GM18909 (cell line): ENCODE data around the gene CUX1.
"Not testable (repeated sequence)": the region's sequence is repeated elsewhere in the genome, so short reads cannot be mapped to it uniquely, and the experiment has no call there.

Experiments used
- ATAC-seq: cut with Tn5 transposase; IDR thresholded peaks from one replicate; pipeline ENCODE4 v1.9.1; 2021; ENCODE audit warnings: mild to moderate bottlenecking; ENCODE audit not compliant: unreplicated experiment, poor library complexity

The CUX1 gene

DNA sequence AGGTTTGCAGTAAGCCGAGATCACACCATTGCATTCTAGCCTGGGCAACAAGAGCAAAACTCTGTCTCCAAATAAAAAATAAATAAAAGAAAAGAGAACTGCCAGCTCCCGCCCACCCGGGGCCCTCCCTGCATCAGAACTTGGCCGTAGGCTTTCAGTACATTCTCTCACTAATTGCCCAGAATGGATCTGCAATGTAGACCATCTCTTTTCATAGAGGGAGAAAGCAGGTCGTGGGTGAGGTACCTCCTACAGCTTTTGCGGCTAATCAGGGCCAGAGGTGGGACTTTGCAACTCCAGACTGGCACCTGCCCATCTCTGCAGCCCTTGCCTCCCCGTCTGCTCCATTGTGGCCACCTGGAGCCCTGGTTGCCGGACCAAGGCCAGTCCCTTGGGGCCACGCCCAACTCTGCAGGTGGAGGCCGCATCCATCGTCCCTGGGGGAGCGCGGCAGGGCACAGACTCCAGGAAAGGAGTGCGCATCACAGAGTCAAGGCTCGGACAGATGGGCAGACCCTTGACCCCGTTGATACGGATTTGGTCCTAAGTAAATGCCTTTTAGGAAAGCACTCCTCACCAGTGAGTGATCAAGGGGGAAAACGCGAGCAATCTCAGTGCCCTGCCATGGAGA is 290.2 kb downstream of the CUX1 start:
- no peak for ATAC-seq

DNA sequence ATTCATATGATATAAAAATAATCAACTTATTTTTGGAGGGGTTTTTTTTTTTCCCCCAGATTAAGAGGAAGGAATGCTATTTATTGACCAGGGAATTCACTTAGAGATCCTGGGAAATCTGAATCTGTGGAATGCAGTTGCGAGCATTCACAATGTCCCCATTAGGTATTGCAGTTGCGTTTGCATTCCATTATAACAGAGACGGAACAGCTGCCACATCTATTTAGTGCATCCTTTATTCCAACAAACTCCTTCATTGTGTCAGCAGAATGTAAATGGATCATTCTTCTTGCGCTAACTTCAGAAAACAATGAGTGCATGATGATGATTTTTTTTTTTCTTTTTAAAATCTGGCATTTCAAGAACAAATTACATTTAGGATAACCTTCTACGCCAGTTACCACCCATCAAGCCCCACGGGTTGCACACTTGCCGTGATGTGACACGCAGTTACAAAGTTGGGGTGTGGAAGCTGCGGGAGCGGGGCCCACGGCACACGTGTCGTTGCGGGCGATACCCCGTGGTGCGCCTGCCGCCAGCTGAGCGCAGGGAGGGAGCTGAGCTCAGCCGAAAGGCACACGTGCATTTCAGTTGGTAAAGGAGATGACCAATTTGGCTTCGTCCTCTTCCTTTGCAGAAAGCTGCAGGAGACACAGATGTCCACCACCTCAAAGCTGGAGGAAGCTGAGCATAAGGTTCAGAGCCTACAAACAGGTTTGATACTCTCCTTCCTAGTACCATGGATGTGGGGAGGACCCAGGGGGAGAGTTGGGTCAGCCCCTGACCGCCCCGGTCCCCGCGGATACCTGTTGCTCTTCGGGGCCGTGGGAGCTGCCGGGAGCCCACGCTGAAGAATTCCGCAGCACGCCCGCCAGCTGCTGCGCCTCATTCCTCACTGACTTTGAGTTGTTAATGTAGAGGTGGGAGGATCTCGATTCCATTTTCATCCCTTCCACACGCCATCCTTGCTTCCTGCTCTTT is 293.9 kb downstream of the CUX1 start:
- no peak for ATAC-seq

DNA sequence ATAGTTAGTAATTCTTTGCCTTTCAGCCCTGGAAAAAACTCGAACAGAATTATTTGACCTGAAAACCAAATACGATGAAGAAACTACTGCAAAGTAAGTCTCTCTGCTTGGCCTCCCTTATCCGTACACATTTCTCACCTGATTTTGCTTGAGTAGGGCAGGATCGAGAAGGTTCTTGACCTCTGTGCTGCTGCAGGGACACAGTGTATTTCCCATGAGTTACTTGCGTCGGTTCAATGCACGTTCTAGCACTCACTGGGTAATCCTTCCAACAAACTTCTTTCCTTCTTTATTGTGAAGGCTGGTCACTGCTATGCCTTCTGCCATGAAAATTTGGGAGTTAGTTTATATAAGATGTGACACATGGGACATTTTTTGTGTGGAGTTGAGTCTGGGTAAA is 297.8 kb downstream of the CUX1 start:
- no peak for ATAC-seq

DNA sequence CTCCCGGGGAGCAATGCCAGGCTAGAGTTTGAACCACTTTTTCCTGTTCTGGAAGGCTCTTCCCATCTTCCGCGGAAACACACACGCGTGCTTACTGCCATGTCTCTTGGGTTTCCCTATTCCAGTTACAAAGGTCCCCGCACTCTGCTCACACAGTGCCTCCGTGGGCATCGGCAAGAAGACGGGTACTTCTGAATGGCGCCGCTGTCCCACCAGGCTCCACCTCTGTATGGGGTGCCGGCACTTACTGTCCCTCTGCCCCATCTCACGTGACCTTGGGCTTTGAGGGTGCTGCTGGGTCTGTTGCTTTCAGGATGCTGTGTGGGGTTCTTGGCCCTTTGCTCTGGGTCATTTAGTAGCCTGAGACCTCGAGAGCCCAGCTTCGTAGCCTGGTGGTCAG is 298.5 kb downstream of the CUX1 start:
- ATAC-seq = no peak

DNA sequence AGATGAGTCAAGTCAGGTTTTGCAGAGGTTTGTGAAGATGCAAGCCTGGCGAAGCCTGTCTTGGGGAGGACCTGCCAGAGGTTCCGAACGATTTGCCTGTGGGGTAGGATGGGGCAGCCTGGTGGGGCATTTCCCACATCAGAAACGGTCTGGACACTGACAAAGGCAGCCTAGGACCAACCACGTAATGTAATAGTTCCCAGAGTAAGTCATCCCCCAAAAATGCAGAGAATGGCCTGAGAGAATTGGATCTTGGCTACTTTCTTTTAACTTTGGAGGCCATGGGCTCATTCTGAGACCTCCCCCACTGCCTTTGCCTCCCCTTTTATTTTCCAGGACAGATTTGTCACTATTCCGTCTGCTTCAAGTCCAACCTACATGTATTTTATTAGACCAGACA is 300.3 kb downstream of the CUX1 start:
- no peak for ATAC-seq

DNA sequence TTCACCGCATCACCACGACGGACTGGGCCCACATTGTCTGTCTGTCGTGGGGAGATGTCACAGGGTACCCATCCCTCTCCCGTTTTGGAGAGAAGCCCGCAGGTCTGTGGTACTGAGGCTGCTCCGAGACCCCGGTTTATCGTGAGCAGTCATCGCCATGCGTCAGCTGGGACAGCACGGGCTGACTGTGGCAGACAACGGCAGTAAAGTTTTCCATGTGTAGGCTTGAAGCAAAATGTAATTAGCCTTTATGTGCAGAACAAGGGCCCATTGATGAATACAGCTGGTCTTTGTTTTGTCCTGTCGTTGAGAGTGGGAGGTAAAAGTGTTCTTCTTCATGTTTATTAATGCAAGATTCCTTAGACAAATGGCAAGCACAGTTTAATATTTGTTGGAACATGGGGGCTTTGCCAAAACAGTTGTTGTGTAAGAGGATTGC is 301.8 kb downstream of the CUX1 start:
- ATAC-seq = no peak

DNA sequence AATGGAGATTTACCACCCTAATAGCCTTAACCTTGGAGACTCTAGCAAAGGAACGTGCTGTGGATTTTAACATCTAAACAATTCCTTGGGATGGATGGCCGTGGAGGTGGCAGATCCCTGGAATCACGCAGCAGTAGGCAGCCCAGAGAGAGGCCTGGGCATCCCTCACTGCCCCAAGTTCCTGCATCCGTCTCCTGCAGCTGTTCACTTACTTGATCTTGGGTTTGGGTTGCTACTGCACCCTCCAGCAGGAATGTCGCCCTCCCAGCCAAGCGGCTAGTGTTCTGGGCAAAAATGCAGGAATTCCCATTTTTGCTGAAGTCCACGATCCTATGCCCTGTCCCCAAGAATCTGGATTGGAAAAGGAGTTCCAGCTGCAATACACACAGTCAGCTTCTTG is 302.5 kb downstream of the CUX1 start:
- ATAC-seq = no peak

DNA sequence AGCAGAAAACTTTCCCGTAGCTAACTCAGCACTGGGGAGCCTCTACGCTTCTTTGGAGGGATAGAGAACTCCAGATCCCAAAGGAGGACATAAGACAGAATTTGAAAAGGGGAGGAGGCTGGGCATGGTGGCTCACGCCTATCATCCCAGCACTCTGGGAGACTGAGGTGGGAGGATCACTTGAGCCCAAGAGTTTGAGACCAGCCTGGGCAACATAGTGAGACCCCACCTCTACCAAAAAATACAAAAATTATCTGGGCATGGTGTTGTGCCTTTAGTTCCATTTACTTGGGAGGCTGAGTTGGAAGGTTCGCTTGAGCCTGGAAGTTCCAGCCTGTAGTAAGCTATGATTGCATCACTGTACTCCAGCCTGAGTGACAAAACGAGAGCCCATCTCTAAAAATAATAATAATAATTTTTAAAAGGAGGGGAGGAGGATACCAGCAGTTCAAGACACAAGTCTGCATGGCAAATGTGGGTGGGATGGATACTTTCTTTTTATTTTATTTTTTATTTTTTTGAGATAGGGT is 303.3 kb downstream of the CUX1 start:
- no peak for ATAC-seq

DNA sequence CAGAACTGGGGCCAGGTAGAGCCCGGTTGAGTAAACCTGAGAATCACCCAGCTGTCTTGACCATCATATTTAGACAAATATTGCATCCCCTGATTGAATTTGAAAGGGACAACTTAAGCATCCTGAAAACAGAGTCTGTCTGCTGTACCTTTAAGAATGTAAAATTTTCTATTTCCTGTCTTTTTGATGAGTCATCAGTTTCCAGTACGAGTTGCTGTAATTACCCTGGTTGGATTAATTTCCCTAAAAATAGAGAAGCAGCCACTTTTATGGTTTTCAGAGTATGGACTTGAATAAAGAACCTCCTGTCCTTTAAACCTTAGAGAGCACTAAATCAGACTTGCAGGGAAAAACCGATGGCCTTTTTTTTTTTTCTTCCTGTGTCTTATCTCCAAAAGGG is 304.6 kb downstream of the CUX1 start:
- ATAC-seq = no peak

DNA sequence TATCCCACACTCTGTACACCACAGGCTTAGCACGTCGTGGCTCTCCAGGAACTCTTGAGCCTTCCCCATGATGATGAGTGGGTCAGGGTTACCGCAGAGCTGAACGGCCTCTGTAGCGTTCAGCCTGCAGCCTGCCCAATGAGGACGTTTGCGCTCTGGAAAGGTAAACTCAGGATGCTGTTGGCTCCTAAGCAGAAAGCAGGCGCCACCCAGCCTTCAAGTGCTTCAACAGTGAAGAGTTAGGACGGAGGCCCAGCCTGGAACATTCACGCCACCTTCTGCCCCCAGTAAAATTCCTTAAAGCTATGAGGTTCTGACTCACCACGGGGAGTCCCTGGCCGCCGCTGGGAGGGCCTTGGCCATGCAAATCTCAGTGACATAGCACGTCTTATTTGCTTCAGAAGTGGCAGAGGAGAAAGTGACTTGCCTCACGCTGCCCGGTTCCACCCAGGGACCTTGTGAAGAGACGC is 307.7 kb downstream of the CUX1 start:
- no peak for ATAC-seq

DNA sequence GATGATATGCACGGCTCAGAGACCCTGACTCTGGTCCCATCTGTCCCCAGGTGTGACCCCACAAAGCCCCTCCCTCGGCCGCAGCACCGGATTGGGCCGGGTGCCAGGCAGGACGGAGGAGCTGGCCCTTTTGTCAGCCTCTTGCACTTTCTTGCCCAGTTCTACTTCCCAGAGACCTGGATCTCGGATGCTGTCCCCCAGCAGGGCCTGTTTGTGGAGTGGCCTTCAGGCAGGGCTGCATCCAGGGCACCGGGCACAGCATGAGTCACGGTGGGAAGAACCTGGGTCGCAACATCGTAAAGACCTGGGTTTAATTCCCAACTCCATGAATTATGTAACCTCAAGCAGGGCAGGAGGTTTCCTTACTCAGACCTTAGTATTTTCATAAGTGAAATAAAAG is 310.9 kb downstream of the CUX1 start:
- ATAC-seq = no peak

DNA sequence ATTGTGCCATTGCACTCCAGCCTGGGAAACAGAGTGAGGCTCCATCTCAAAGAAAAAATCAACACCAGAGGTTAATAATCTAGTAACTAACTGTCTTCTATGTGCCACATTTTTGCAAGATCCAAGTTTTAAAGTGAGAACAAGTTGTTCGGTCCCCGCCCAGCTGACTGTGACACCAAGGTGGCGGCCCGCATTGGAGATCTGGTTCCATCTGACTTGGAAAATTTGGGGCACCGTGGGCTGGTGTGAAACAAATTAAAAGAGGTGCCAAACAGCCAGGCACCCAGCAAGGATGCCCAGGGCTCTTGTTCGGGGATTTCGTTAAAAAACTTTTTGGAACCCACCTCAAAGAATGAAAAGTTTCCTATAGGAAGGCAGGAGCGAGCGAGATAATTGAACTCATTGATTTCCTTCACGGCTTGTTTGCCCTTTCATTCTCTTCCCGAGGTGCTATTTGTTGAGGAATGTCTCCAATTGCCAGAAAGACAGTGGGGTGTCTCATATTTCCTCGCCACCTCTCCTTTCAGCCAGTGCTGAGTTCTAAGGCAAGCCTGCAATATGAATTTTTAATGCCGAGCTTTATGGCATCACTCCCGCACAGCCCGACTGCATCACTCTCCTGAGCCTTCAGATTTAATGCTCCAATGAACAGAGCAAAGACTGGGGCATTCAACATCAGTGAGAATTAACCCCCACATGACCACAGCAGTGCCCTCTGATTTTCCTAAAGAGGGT is 312.4 kb downstream of the CUX1 start:
- ATAC-seq = no peak

DNA sequence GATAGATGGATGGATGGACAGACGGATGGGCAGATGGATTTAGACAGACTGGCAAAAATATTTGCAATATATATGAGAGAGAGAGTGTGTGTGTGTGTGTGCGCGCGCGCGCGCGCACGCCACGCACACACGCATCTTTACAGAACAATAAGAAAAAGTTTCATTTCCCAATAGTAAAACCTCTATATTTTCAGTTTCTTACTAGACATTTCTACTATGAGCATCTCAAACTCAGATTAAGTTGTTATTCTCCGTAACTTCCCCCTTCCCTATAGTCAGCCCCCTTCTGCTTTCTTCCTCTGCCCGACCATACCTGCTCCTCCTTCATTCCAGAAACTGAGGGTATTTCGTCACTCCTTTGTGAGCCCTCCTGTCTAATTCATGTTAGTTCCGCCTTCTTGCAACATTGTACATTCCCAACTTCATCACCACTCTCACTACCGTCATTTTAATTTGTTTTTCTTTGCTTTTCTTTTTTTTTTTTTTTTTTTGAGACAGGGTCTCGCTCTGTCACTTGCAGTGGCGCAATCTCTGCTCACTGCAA is 314.9 kb downstream of the CUX1 start:
- no peak for ATAC-seq

DNA sequence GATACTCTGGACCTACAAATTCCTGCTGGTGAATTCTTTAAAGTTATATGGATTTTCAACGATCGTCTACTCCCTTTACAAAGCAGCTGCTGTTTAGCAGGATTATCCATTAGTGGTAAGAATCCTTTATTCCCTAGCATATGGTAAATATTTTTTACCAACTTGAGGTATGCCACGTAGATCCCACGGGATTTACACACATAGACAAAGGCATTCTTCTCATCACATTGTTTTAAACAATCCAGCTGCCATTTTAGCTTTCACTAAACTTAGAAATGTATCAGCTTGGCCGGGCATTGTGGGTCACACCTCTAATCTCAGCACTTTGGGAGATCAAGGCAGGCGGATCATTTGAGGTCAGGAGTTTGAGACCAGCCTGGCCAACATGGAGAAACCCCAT is 321.2 kb downstream of the CUX1 start:
- no peak for ATAC-seq

DNA sequence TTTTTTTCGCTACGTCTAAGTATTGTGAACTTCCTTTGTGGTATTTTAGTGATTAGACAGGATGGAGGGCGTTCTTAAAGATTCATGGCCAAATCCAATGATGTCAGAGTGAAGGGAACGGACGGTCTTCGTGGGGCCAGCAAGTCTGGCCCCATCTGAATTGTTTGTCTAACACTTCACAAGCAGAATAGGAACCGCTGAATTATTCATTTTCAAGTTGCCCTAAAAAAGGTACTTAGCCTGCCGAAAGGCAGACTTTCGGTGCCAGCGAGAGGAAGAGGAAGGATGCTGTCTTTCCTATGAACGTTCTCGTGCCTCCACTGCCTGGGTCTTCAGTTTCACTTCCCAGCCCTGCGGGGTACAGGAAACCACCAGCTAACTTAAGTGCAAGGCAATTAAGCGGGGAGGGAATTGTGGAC is 323.5 kb downstream of the CUX1 start:
- no peak for ATAC-seq

DNA sequence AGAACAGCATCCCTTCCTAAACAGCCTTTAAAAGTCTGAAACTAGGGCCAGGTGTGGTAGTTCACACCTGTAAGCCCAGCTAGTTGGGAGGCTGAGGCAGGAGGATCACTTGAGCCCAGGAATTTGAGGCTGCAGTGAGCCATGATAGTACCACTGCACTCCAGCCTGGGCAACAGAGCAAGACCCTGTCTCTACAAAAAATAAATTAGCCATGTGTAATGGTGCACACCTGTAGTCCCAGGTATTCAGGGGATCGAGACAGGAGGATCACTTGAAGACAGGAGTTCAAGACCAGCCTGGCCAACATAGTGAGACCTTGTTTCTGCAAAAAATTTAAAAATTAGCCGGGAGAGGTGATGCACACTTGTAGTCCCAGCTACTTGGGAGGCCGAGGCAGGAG is 325.0 kb downstream of the CUX1 start:
- not testable (repeated sequence) for ATAC-seq

DNA sequence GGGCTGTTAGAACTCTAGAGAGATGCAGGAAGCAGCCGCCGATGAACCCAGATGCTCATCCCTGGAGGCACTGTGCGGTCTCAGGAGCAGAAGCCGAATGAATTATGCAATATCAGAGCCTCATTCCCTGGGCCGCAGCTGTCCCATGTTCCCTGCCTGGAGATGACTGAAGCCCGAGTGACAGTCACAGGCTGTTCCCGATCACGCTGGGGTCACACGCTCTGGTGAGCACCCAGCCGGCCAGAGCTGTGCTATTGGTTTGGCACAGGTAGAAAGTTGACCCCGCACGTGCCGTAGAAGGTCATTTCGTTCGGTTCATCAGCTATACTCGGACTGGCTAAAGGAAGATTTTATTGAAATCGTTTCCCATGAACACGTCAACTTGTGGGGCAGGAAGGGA is 328.7 kb downstream of the CUX1 start:
- no peak for ATAC-seq

DNA sequence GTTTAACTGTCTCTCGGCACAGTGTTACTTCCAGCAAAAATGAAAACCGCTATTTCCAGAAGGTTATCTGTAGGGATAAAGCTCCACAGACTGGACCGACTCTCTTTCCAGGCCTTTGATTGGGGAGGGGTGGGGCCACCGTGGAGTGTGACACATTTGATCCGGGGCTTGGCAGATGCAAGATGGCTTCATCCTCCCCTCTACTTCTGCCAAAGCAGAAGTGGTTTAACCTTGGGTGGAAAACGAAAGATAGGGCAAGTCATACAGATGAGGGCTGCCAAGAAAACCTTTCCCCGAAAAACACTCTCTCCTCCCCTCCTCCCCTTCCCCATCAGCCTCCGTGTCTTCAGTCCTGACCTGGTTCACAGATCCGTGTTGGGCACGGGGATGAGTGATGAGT is 329.6 kb downstream of the CUX1 start:
- ATAC-seq = no peak

DNA sequence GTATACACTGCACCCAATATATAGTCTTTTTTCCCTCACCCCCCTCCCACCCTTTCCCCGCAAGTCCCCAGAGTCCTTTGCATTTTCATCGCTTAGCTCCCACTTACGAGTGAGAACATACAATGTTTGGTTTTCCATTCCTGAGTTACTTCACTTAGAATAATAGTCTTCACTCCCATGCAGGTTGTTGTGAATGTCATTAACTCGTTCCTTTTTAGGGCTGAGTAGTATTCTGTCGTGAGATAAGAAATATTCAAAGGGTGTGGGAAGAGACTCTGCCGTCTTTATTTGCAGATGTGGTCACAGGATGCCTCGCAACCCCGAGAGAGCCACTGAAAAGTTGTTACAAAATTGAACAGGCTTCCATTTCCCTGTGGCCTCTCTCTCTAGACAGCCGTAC is 331.4 kb downstream of the CUX1 start:
- ATAC-seq = no peak

DNA sequence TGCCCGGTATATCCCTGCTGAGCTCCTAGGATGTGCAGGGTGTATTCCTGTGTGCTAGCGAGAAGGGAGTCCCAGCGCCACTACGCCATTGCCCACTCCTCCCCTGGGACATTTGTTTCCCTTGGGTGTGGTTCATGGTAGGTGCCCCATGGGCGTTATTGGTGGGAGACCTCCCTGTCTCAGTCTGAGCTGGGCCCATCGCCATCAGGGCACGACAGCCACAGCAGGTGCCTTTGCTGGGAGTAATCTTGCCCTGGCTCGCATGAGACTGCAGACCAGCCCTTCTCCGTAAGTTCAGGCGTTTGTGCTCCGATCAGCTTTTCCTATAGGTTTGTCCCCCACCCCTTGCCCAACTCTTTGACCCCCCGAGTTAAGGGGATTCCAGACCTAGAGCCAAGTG is 332.0 kb downstream of the CUX1 start:
- ATAC-seq = no peak
